Panc1 (cell line): ENCODE measurements around the gene TGFB3. TPM values are rescaled to one million over a fixed set of nuclear protein-coding genes. Genes with fewer than 3 reads are reported as not detected.

Source experiments
- ATAC-seq: fragments of 200-7000 bp; cut with Tn5 transposase; 2 replicates; pipeline ENCODE4 v1.9.1; 2020; ENCODE audit warnings: mild to moderate bottlenecking, moderate library complexity
- BruUV-seq: library from RNA; stranded (reverse); fragments of 400-500 nt; replicated peaks from 2 replicates; lab custom pipeline; 2021; lab: Mats Ljungman, UMichigan
- CTCF ChIA-PET: fragments of 300-600 bp; sonication (Branson Sonifier 250); formaldehyde crosslinking; loops from one replicate; lab custom pipeline; 2022; ENCODE audit warnings: antibody characterized with exemption; lab: Charles Lee
- POLR2A ChIA-PET: fragments of 300-600 bp; sonication (Branson Sonifier 250); formaldehyde crosslinking; loops from one replicate; lab custom pipeline; 2022; ENCODE audit warnings: antibody characterized with exemption; lab: Charles Lee
- DNase-seq: peaks from one replicate; pipeline ENCODE4 v3.0.0-alpha.2; 2010; ENCODE audit warnings: low read depth, low spot score
- H3K27ac ChIP-seq: 2 replicates; pipeline ENCODE4 v1.5.1; 2011; ENCODE audit warnings: mild to moderate bottlenecking, low read length, inconsistent platforms
- H3K27me3 ChIP-seq: fragments of 200-500 bp; sonication (Bioruptor generic); 2 replicates; pipeline ENCODE4 v1.6.0; 2014; ENCODE audit warnings: low read length, inconsistent platforms; ENCODE audit not compliant: control insufficient read depth, insufficient read depth
- H3K36me3 ChIP-seq: fragments of 200-500 bp; sonication (Bioruptor generic); 2 replicates; pipeline ENCODE4 v1.5.1; 2014; ENCODE audit warnings: inconsistent platforms, mild to moderate bottlenecking, low read length, moderate library complexity; ENCODE audit not compliant: control insufficient read depth, insufficient read depth
- H3K4me1 ChIP-seq: 2 replicates; pipeline ENCODE4 v1.5.1; 2011; ENCODE audit warnings: inconsistent platforms, mild to moderate bottlenecking, low read length, moderate library complexity; ENCODE audit not compliant: control insufficient read depth, insufficient read depth
- H3K4me3 ChIP-seq, 2 experiments: 2 replicates each; pipeline ENCODE4 v1.5.1; 2011 to 2012; ENCODE audit warnings: low read depth in 2 of 2, low read length in 2 of 2, mild to moderate bottlenecking in 2 of 2, inconsistent platforms in 1 of 2, moderate library complexity in 1 of 2
- H3K9me3 ChIP-seq: fragments of 200-500 bp; sonication (Bioruptor generic); 2 replicates; pipeline ENCODE4 v1.5.1; 2014; ENCODE audit warnings: low read depth, mild to moderate bottlenecking, inconsistent platforms, low read length, moderate library complexity; ENCODE audit not compliant: control insufficient read depth, insufficient read depth
- POLR2AphosphoS5 ChIP-seq: IDR thresholded peaks from 2 replicates; pipeline ENCODE4 v1.6.1; 2012; ENCODE audit warnings: mild to moderate bottlenecking, low read depth, low read length, moderate library complexity
- SIN3A ChIP-seq: IDR thresholded peaks from 2 replicates; pipeline ENCODE4 v1.6.1; 2012; ENCODE audit warnings: low read depth, mild to moderate bottlenecking, low read length, moderate library complexity, borderline replicate concordance; ENCODE audit not compliant: insufficient read depth
- TCF7L2 ChIP-seq: IDR thresholded peaks from 2 replicates; pipeline ENCODE4 v1.6.1; 2011; ENCODE audit warnings: mild to moderate bottlenecking, low read depth, low read length, inconsistent platforms
- in situ Hi-C: cut with HindIII; loops from 2 replicates; pipeline ENCODE4 v1.10.0; 2016; ENCODE audit warnings: low sequenced_read_pairs, low pct_unique_long_range_greater_than_20kb
- intact Hi-C: fragments of 100-400 bp; cut with micrococcal nuclease; formaldehyde crosslinking; loops from one replicate; pipeline ENCODE4 v1.10.0; 2022; ENCODE audit not compliant: unreplicated experiment
- total RNA-seq: library from RNA; stranded (reverse); gene quantifications from one replicate; pipeline ENCODE4 v1.2.1, GENCODE V29; 2021; ENCODE audit not compliant: unreplicated experiment
- TF ChIP-seq, protein P1 (sequence below): fragments of 450-650 bp; IDR thresholded peaks from 2 replicates; pipeline ENCODE4 v1.5.1; 2017; ENCODE audit warnings: mild to moderate bottlenecking
- TF ChIP-seq, protein P2 (sequence below), 2 experiments: IDR thresholded peaks; 2 replicates each; pipeline ENCODE4 v1.6.1; 2011 to 2012; ENCODE audit warnings: low read depth in 2 of 2, control low read depth in 1 of 2, low read length in 1 of 2, mild to moderate bottlenecking in 1 of 2, moderate library complexity in 1 of 2; ENCODE audit not compliant: insufficient read depth in 1 of 2

The TGFB3 gene
- total RNA-seq, 1 experiment from 2014 or later, result 9.6 TPM

DNA sequence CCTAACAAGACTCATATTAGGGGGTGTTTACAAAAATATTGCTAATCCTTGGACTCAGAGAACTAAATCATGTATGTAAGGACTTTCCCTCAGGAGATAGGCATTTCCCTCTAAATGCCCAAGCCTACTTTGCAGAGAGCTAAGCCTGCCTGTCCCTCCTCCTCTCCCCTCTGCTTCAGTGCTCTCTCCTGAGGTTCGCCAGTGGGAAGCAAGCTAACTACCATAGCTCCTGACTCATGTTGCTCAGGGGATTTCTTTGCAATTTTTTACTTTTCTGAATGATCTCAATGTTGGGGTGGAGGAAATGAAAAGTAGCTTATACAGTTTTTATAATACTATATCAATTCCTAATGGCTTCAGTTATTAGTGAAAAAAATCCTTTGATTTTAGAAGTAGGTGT lies 33.4 kb upstream of the TGFB3 start:
- Histone ChIP-seq H3K9me3 (peaks cover 9% of the 10 kb centered on the region; the same call in 1 of the 2 replicates), H3K4me3 (no peak overlapping the region), H3K27ac (no peak overlapping the region), H3K4me1 (no peaks in the 10 kb centered on the region), H3K27me3 (no peaks in the 10 kb centered on the region), H3K36me3 (0 out of 2 replicates have a peak, but pooled peaks cover 2% of the 10 kb centered on the region)
- intact Hi-C loops, result no loop called here
- in situ Hi-C loops, result no loop called here
- ATAC-seq, result no peak
- TF ChIP-seq TCF7L2 (no peak), POLR2AphosphoS5 (no peak), SIN3A (no peak)
- TF ChIP-seq, protein P1, sequence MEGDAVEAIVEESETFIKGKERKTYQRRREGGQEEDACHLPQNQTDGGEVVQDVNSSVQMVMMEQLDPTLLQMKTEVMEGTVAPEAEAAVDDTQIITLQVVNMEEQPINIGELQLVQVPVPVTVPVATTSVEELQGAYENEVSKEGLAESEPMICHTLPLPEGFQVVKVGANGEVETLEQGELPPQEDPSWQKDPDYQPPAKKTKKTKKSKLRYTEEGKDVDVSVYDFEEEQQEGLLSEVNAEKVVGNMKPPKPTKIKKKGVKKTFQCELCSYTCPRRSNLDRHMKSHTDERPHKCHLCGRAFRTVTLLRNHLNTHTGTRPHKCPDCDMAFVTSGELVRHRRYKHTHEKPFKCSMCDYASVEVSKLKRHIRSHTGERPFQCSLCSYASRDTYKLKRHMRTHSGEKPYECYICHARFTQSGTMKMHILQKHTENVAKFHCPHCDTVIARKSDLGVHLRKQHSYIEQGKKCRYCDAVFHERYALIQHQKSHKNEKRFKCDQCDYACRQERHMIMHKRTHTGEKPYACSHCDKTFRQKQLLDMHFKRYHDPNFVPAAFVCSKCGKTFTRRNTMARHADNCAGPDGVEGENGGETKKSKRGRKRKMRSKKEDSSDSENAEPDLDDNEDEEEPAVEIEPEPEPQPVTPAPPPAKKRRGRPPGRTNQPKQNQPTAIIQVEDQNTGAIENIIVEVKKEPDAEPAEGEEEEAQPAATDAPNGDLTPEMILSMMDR, result no peak
- TF ChIP-seq, protein P2, sequence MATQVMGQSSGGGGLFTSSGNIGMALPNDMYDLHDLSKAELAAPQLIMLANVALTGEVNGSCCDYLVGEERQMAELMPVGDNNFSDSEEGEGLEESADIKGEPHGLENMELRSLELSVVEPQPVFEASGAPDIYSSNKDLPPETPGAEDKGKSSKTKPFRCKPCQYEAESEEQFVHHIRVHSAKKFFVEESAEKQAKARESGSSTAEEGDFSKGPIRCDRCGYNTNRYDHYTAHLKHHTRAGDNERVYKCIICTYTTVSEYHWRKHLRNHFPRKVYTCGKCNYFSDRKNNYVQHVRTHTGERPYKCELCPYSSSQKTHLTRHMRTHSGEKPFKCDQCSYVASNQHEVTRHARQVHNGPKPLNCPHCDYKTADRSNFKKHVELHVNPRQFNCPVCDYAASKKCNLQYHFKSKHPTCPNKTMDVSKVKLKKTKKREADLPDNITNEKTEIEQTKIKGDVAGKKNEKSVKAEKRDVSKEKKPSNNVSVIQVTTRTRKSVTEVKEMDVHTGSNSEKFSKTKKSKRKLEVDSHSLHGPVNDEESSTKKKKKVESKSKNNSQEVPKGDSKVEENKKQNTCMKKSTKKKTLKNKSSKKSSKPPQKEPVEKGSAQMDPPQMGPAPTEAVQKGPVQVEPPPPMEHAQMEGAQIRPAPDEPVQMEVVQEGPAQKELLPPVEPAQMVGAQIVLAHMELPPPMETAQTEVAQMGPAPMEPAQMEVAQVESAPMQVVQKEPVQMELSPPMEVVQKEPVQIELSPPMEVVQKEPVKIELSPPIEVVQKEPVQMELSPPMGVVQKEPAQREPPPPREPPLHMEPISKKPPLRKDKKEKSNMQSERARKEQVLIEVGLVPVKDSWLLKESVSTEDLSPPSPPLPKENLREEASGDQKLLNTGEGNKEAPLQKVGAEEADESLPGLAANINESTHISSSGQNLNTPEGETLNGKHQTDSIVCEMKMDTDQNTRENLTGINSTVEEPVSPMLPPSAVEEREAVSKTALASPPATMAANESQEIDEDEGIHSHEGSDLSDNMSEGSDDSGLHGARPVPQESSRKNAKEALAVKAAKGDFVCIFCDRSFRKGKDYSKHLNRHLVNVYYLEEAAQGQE (IDR thresholded peaks at IDR 0.05; ENCODE audit: insufficient read depth in 1 of 2, low read depth in 2 of 2, low read length in 1 of 2), result no peak
- no peak for DNase-seq
- CTCF ChIA-PET, result no interaction called here
- POLR2A ChIA-PET, result no interaction called here
- BruUV-seq, result no TSS peak

DNA sequence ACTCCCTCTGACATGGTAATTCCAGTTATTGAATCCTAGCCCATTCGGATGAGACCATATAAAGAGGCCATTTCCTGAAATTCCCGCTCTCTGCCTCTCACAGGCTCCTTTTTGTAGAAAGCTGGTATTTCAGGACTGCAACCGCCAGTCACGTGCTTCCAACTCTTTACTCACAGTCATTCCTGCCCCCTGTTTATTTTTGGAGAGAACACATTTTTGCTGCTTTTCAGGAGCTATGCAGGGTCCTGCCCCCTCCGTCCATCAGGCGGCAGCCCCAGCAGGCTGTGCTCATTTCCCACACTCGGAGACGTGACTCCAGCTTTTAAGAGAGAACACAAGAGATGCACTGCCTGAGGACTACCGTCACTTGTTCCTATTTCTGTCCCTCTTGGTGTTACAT lies 30.6 kb upstream of the TGFB3 start:
- H3K4me3 ChIP-seq, result no peak overlapping the region
- no peaks in the 10 kb centered on the region for H3K4me1 ChIP-seq
- POLR2A ChIA-PET, result no interaction called here
- CTCF ChIA-PET, result no interaction called here
- TF ChIP-seq TCF7L2 (no peak), SIN3A (no peak), POLR2AphosphoS5 (no peak)
- TF ChIP-seq, protein P1, result no peak
- TF ChIP-seq, protein P2 (IDR thresholded peaks at IDR 0.05; ENCODE audit: insufficient read depth in 1 of 2, low read depth in 2 of 2, low read length in 1 of 2), result no peak
- ATAC-seq (no peak), DNase-seq (no peak)
- no peaks in the 10 kb centered on the region for H3K9me3 ChIP-seq
- H3K27me3 ChIP-seq, result no peaks in the 10 kb centered on the region
- intact Hi-C loops, result no loop called here
- peaks cover 2% of the 10 kb centered on the region; the same call in 1 of the 2 replicates for H3K36me3 ChIP-seq
- H3K27ac ChIP-seq, result no peak overlapping the region
- no TSS peak for BruUV-seq
- in situ Hi-C loops, result no loop called here
